Left lobe of liver (tissue), 2 donors: Measurements from ENCODE around the gene NOBOX. TPM values are rescaled to one million over a fixed set of nuclear protein-coding genes. Genes with fewer than 3 reads are reported as not detected.
A peak's percentile ranks its signal among the peaks of the same experiment; 100 is the strongest.
"Not testable (repeated sequence)": the region's sequence is repeated elsewhere in the genome, so short reads cannot be mapped to it uniquely, and the experiment has no call there.

Experiments used
- ATAC-seq: fragments of 200-7000 bp; cut with Tn5 transposase; one replicate; pipeline ENCODE4 v1.9.1; 2020; ENCODE audit warnings: mild to moderate bottlenecking, moderate library complexity
- DNase-seq: peaks from one replicate; pipeline ENCODE4 v3.0.0-alpha.2; 2020; ENCODE audit warnings: low spot score
- total RNA-seq: library from RNA; stranded (reverse); gene quantifications from one replicate; pipeline ENCODE4 v1.2.1, GENCODE V29; 2021
- donor health status: DM: no; HTN: no; CAD: no; lungs with moderate emphysema.
- donor health status: DM: no; HTN: yes; CAD: no.

NOBOX gene
- total RNA-seq, 1 donor from 2014 or later: not detected

DNA sequence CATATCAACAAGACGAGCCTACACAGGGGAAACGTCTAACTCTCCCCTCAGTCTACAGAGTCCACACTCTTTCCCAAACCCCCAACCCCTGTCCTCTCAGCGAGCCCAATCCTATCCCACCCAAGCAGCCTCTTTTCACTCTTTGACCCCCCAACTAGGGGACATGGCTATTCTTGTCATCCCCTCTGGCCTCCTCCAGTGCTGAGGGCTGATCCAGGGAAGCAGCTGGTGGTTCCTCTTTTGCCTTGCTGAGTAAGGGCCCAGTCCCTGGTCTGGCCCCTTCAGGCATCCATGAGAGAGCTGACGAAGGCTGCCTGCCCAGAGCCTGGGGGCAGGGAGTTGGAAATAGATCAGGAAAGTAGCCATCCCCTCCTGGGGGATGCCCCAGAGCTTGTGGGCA is 6.4 kb downstream of the NOBOX start:
- ATAC-seq (no peak), DNase-seq (no peak)

DNA sequence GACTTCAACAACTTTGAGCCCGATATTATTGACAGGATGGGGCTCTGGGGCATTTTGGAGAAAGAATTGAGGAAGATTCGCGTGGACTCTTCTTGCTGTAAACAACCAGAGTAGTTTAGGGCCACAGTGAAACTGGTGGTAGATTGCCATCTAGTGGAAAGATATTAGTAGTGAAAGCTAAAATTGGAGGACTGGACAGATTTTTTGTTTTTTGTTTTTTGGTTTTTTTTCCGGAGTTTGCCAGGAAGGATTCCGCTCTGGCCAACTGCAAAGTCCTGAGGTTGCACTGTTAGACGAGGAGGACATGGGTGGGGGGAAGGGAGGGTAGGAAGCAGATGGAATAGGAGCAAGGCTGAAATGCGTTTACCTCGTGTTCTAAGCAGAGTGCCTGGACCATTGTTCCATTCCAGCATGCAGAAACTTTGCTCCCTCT is 11.7 kb downstream of the NOBOX start:
- ATAC-seq (peak; percentile 95), DNase-seq (no peak)

- ATAC-seq (no peak), DNase-seq (no peak)
Observed at GRCh38 chr7:144391014-144391413, 12.5 kb downstream of the NOBOX start.

DNA sequence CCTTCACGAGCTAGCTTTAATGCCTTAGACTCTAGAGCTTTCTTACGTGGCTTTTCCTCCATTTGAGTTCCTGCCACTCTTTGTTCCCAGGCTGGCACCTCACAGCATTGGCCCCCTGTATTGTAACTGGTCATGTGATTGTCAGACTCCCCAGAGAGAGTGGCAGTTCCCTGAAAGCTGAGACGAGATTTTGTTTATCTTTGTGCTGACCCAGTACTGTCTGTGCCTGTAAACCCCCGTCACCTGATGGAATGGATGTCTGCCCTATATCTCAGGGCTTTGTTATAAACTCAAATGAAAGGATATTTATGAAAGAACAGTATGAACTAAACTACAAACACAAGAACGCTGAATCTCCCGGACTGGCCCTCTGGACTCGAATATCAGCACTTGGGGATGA is 13.0 kb downstream of the NOBOX start:
- no peak for DNase-seq
- no peak for ATAC-seq

DNA sequence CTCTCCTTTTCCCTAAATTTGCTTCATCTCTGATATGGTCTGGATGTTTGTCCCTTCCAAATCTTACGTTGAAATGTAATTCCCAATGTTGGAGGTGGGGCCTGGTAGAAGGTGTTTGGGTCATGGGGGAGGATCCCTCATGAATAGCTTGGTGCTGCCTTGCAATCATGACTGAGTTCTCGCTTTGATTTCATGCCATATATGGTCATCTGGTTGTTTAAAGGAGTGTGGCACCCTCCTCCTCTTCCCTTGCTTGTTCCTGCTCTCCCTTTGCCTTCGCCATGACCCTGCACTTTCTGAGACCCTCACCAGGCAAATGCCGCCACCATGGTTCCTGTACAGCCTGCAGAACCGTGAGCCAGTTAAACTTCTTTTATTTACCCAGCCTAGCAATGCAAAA is 14.5 kb downstream of the NOBOX start:
- DNase-seq (no peak), ATAC-seq (no peak)

DNA sequence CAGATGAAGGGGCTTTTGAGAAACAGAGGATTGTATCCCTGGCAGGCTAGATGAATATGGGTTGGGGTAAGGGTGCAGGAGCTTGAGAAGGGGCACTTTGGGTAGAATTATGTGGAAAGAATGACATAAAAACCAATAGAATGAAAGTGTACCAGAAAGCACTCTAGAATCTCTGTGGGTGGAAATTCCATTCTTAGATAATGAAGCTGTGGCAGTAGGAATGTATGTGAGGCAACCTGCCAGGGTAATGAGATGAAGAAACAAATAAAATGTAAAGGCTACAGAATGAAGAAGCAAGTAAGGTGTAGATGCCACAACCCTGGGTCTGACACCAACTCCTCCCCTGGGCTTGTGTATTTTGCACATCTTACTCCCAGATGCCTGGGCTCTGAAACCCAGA is 16.8 kb downstream of the NOBOX start:
- ATAC-seq (no peak), DNase-seq (no peak)

- peak; percentile 4 for DNase-seq
- no peak for ATAC-seq
Observed at GRCh38 chr7:144384555-144385245, 18.8 kb downstream of the NOBOX start.

GRCh38 chr7:144384071-144384470 is 19.4 kb downstream of the NOBOX start:
- DNase-seq: no peak

DNA sequence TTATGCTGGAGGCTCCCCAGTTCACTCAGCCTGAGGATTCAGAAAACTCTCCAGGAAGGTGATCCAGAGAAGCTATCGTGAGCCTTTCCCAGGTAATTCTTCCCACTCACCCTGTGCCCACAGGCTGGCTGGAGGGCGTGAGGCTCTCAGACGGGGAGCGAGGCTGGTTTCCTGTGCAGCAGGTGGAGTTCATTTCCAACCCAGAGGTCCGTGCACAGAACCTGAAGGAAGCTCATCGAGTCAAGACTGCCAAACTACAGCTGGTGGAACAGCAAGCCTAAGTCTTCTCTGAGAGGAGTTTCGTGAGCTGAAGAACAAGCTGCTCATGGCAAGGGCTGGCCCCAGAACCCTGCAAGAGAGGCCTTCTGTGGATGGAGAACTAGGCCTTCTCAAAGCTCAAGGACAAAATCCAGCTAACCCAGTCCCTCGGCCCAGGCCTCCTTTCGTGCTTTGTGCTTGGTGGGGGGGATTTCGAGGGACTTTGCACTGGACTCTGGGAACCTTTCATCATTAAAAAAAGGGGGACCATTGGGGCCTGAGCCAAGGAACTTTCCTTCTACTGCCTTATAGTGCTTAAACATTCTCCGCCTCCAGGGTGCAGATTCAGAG is 23.6 kb downstream of the NOBOX start:
- DNase-seq (no peak), ATAC-seq (no peak)

More at GRCh38 chr7:144384071-144384470, 19.4 kb downstream of the NOBOX start:
- ATAC-seq: peak; percentile 44

DNA sequence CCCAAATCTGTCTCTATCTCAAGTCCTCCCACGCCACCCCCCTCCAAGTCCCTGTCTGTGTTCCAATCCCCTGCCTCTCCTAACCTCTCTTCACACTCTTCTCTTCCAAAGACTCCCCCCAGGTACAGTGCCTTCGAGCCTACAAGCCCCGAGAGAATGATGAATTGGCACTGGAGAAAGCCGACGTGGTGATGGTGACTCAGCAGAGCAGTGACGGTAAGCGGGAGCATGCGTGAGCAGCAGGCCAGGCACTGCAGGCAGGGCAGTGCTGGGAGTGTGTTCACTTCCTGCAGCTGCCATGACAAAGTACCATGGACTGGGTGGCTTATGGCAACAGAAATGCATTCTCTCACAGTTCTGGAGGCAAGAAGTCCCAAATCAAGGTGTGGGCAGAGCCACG is 24.8 kb downstream of the NOBOX start:
- DNase-seq: no peak

GRCh38 chr7:144369221-144369620 is 34.3 kb downstream of the NOBOX start:
- not testable (repeated sequence) for DNase-seq
- peak; percentile 47 for ATAC-seq

More for the DNA sequence above, 24.8 kb downstream of the NOBOX start:
- no peak for ATAC-seq

- not testable (repeated sequence) for ATAC-seq, DNase-seq
Observed at GRCh38 chr7:144367250-144367649, 36.2 kb downstream of the NOBOX start.

DNA sequence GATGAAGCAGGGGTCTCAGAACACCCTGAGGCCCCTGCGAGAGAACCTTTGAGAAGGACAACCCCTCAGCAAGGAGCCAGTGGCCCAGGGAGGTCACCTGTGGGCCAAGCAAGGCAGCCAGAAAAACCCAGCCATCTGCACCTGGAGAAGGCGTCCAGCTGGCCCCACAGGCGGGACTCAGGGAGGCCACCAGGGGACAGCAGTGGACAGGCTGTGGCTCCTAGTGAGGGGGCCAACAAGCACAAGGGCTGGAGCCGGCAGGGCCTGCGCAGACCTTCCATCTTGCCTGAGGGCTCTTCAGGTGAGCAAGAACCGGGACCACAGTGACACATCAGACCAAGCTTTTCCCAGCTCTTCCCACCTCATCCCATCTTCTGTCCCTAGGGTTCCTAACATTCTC is 38.0 kb downstream of the NOBOX start:
- ATAC-seq: peak; percentile 33
- DNase-seq: not testable (repeated sequence)

- DNase-seq, ATAC-seq: not testable (repeated sequence)
Observed at GRCh38 chr7:144362061-144362460, 41.4 kb downstream of the NOBOX start.

DNA sequence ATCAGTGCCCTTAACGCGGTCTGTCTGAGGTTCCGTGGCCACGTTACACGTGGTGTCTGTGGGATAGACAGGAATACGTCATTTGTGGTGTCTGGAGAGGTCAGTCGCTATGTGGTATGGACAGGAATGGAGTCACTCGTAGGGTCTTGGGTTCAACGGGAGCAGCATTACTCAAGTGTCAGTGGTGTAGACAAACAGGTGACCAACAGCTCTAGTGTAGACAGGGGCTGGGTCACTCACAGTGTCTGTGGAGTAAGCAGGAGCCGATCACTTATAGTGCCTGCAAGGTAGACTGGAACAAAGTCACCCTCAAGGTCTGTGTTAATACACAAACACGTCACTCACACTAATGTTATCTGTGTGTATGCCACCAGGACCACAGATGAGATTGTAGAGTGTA is 46.6 kb downstream of the NOBOX start:
- not testable (repeated sequence) for ATAC-seq

GRCh38 chr7:144356185-144356584 is 47.3 kb downstream of the NOBOX start:
- not testable (repeated sequence) for ATAC-seq, DNase-seq

More for the DNA sequence above, 46.6 kb downstream of the NOBOX start:
- DNase-seq: not testable (repeated sequence)

GRCh38 chr7:144355176-144355822 is 48.2 kb downstream of the NOBOX start, which contains the start of gene ARHGEF5:
ARHGEF5 (plus strand) TSS chr7:144355402; CDS start chr7:144362670, 7,268 bp downstream.
- peak; percentile 93 for ATAC-seq

GRCh38 chr7:144351667-144352066 is 51.8 kb downstream of the NOBOX start:
- ATAC-seq, DNase-seq: not testable (repeated sequence)

More at GRCh38 chr7:144355176-144355822, 48.2 kb downstream of the NOBOX start, which contains the start of gene ARHGEF5:
- not testable (repeated sequence) for DNase-seq

- not testable (repeated sequence) for ATAC-seq
Observed at GRCh38 chr7:144348625-144349024, 54.9 kb downstream of the NOBOX start.

More at GRCh38 chr7:144348625-144349024, 54.9 kb downstream of the NOBOX start:
- DNase-seq: not testable (repeated sequence)
